Neural progenitor cell (in vitro differentiated cells): ENCODE data around the gene C6orf120.

ENCODE experiments used
- EZH2 ChIP-seq: fragments of 200-600 bp; sonication (generic); IDR thresholded peaks from 2 replicates; pipeline ENCODE4 v1.6.1; 2017; ENCODE audit warnings: antibody characterized with exemption, mild to moderate bottlenecking, moderate library complexity
- EZH2phosphoT487 ChIP-seq: fragments of 200-600 bp; sonication (generic); IDR thresholded peaks from 2 replicates; pipeline ENCODE4 v1.6.1; 2017; ENCODE audit warnings: antibody characterized with exemption
- TF ChIP-seq, protein P1 (sequence below): fragments of 200-600 bp; sonication (generic); IDR thresholded peaks from 2 replicates; pipeline ENCODE4 v1.5.1; 2017; ENCODE audit warnings: antibody characterized with exemption, mild to moderate bottlenecking

DNA sequence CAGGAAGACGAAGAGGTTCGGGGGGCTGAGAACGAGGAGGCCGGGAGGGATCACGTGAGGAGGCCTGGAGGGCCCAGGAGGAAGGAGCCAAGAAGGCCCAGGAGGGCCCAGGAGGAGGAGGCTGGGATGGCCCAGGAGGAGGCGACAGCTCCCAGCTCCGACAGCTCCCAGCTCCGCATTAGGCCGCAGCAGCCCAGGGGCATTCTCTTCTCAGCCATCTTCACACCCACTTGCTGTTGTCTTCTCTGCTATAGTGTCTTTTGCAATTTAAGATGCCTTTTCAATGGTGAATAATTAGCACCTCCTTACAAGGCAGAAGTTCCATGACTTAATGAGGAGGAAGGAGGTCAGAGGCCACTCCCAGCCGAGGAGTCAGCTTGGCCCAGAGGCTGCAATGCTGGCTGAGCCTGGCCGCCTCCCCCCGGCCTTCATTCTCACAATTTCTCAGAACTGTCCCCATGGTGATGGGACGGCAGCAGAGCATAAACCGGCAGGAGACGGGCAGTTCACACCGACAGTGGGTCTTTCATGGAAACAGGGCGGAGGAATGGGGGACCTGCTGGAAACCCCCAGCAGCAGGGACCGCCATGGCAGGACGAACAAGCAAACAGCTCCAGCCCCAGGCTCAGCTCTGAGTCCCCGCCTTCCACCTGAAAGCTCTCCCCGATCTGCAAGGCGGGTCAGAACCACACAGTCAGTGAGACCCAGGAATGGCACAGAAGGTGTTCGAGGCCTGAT lies 45.2 kb upstream of the C6orf120 start:
- TF ChIP-seq, protein P1, sequence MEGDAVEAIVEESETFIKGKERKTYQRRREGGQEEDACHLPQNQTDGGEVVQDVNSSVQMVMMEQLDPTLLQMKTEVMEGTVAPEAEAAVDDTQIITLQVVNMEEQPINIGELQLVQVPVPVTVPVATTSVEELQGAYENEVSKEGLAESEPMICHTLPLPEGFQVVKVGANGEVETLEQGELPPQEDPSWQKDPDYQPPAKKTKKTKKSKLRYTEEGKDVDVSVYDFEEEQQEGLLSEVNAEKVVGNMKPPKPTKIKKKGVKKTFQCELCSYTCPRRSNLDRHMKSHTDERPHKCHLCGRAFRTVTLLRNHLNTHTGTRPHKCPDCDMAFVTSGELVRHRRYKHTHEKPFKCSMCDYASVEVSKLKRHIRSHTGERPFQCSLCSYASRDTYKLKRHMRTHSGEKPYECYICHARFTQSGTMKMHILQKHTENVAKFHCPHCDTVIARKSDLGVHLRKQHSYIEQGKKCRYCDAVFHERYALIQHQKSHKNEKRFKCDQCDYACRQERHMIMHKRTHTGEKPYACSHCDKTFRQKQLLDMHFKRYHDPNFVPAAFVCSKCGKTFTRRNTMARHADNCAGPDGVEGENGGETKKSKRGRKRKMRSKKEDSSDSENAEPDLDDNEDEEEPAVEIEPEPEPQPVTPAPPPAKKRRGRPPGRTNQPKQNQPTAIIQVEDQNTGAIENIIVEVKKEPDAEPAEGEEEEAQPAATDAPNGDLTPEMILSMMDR, result no peak
- no peak for TF ChIP-seq EZH2phosphoT487
- no peak for TF ChIP-seq EZH2
